ENCODE data around the gene RTBDN.
A peak's percentile ranks its signal among the peaks of the same experiment; 100 is the strongest.

Gene RTBDN

GRCh38 chr19:12778017-12778904 is 56.1 kb downstream of the RTBDN start:
- DNase-seq, result peak; percentile 73

GRCh38 chr19:12777217-12778016 is 57.0 kb downstream of the RTBDN start:
- DNase-seq, result peak; percentile 65

Measured in NCI-H1092 (cell line).